ENCODE measurements around the gene STAP1. TPM values are rescaled to one million over a fixed set of nuclear protein-coding genes. Genes with fewer than 3 reads are reported as not detected.

Gene STAP1
- total RNA-seq, 4 donors from 2014 or later: 0.55 to 6.2 (median 4.9) TPM; not detected in 1

DNA sequence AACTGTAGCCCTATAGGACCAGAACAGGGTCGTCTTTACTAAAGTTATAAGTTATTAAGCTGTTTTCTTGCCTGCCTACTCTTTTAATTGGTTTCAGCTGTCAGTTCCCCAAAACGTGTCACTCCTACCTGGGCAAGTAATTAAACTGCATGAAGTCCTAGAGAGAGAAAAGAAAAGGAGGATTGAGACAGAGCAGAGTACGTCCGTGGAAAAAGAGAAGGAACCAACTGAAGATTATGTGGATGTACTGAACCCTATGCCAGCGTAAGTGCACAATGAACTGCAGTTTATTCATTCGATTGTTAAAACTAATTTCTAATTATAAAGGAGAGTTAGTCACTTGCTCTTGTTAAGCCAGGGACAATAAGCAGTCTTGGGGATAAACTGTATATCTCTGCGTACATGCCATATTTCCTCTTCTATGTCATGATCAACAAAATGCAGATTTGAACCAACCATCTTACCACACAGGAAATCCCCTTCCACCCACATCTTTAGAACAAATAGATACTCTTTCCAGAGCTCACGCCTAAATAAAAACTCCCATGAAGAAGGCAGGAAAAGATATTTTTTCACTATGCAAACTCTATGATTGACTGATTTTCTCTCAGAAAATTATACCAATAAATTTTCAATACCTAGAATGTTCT, 22.8 kb downstream of the STAP1 start:
- no peak for DNase-seq
- Histone ChIP-seq H3K36me3 (no peaks in the 10 kb centered on the region), H3K4me3 (no peak overlapping the region), H3K27ac (no peak overlapping the region), H3K27me3 (no peaks in the 10 kb centered on the region), H3K4me1 (no peaks in the 10 kb centered on the region), H3K9me3 (no peaks in the 10 kb centered on the region)
- 65 to 67% methylated on average over 8 of the region's 8 CpGs for WGBS, 2 donors (ENCODE audit: low coverage in 1 of 2)
- in situ Hi-C loops (cut with MboI; ENCODE audit: low pct_ligation_motif_present in 1 of 4, low pct_unique_long_range_greater_than_20kb in 1 of 4, low sequenced_read_pairs in 3 of 4): no loop called here
- TF ChIP-seq POLR2A (IDR thresholded peaks at IDR 0.05): no peak
- TF ChIP-seq EP300 (IDR thresholded peaks at IDR 0.05; ENCODE audit: low read depth): no peak
- TF ChIP-seq POLR2AphosphoS5 (IDR thresholded peaks at IDR 0.05): no peak
- TF ChIP-seq CTCF (IDR thresholded peaks at IDR 0.05): no peak
- intact Hi-C loops (cut with DNase I; ENCODE audit: low total_unique reads): no loop called here

DNA sequence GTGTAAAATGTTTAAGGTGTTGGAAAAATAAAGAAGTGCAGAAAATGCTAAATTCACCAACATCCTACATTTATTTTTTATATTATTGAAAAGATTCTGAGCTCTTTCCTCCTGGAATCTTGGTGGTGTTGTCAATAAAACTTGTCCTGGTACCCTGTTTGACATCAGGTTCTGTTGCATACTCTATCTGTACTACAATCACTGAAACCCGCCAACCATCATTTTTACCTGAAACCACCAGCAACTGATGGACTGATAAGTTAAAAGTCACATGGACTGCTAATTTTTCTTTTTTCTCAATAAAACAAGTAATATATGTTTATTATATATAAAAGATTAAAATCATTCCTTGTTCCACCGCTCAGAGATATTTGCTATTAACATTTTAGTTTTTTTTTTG, 23.4 kb downstream of the STAP1 start:
- Histone ChIP-seq H3K4me3 (no peak overlapping the region), H3K4me1 (no peaks in the 10 kb centered on the region), H3K36me3 (no peaks in the 10 kb centered on the region), H3K9me3 (no peaks in the 10 kb centered on the region), H3K27me3 (no peaks in the 10 kb centered on the region), H3K27ac (no peak overlapping the region)
- intact Hi-C loops (cut with DNase I; ENCODE audit: low total_unique reads): no loop called here
- WGBS, 2 donors (ENCODE audit: low coverage in 1 of 2): 43 to 45% methylated on average over 2 of the region's 2 CpGs
- DNase-seq: no peak
- TF ChIP-seq POLR2AphosphoS5 (IDR thresholded peaks at IDR 0.05) (no peak), EP300 (IDR thresholded peaks at IDR 0.05; ENCODE audit: low read depth) (no peak), CTCF (IDR thresholded peaks at IDR 0.05) (no peak), POLR2A (IDR thresholded peaks at IDR 0.05) (no peak)
- in situ Hi-C loops (cut with MboI; ENCODE audit: low pct_ligation_motif_present in 1 of 4, low pct_unique_long_range_greater_than_20kb in 1 of 4, low sequenced_read_pairs in 3 of 4): no loop called here

DNA sequence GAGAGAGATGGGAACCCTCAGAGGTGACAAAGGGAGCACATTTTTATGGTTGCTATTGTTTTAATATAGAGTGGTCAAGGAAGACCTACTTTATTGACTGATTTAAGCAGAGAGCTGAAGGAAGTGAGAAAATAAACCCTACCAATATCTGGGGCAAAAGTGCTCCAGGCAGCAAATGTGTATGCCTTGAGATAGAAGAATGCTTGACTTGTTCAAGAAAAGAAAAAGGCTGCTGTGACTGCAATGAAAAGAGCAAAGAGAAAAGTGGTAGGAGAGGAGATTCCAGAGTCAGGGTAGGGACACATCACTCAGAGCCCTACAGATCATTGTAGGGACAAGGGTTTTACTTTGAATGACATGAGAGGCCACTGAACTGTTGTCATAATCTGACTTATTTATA, 26.0 kb downstream of the STAP1 start:
- H3K27ac ChIP-seq: no peak overlapping the region
- in situ Hi-C loops (cut with MboI; ENCODE audit: low pct_ligation_motif_present in 1 of 4, low pct_unique_long_range_greater_than_20kb in 1 of 4, low sequenced_read_pairs in 3 of 4): no loop called here

DNA sequence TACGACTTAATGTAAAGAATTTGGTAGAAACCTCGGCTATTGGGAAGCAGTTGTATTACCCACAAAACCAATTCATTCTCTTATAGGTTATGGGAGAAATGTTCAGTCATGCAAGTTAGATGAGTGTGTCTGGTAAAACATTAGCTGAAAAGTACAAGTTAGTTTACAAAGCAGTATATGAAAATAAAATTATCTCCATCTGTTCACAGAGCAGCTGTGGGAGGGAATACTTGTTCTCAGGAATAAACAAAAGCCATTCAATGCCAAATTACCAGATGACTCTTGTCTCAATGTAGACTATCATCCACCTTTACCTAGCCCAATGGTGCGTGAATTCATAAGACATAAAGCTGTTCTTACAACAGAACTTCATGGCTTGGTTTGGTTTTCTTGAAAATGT, 28.6 kb downstream of the STAP1 start:
- DNase-seq: no peak
- Histone ChIP-seq H3K27ac (no peak overlapping the region), H3K27me3 (no peaks in the 10 kb centered on the region), H3K4me3 (no peak overlapping the region), H3K9me3 (no peaks in the 10 kb centered on the region), H3K36me3 (no peaks in the 10 kb centered on the region), H3K4me1 (no peaks in the 10 kb centered on the region)
- 77 to 82% methylated on average over 2 to 3 of the region's 3 CpGs for WGBS, 2 donors (ENCODE audit: low coverage in 1 of 2)
- in situ Hi-C loops (cut with MboI; ENCODE audit: low pct_ligation_motif_present in 1 of 4, low pct_unique_long_range_greater_than_20kb in 1 of 4, low sequenced_read_pairs in 3 of 4) (no loop called here), intact Hi-C loops (cut with DNase I; ENCODE audit: low total_unique reads) (no loop called here)
- TF ChIP-seq POLR2AphosphoS5 (IDR thresholded peaks at IDR 0.05): no peak
- TF ChIP-seq EP300 (IDR thresholded peaks at IDR 0.05; ENCODE audit: low read depth): no peak
- TF ChIP-seq POLR2A (IDR thresholded peaks at IDR 0.05): no peak
- TF ChIP-seq CTCF (IDR thresholded peaks at IDR 0.05): no peak

More for the DNA sequence above, 26.0 kb downstream of the STAP1 start:
- no peak for TF ChIP-seq POLR2AphosphoS5 (IDR thresholded peaks at IDR 0.05)
- no peak for TF ChIP-seq CTCF (IDR thresholded peaks at IDR 0.05)
- no peak for TF ChIP-seq POLR2A (IDR thresholded peaks at IDR 0.05)
- TF ChIP-seq EP300 (IDR thresholded peaks at IDR 0.05; ENCODE audit: low read depth): no peak
- Histone ChIP-seq H3K4me3 (no peak overlapping the region), H3K27me3 (no peaks in the 10 kb centered on the region), H3K9me3 (no peaks in the 10 kb centered on the region), H3K36me3 (no peaks in the 10 kb centered on the region), H3K4me1 (no peaks in the 10 kb centered on the region)
- no peak for DNase-seq
- intact Hi-C loops (cut with DNase I; ENCODE audit: low total_unique reads): no loop called here
